Activated CD8-positive, alpha-beta memory T cell treated with anti-CD3 and anti-CD28 coated beads, Interleukin-2, amount 50 U/mL, for 1 hour (primary cell): ENCODE results near the gene ASIC3.
A peak's percentile ranks its signal among the peaks of the same experiment; 100 is the strongest.
"Not testable (repeated sequence)": the region's sequence is repeated elsewhere in the genome, so short reads cannot be mapped to it uniquely, and the experiment has no call there.

Source experiments
- DNase-seq: peaks from one replicate; pipeline ENCODE4 v3.0.0-alpha.2; 2020; ENCODE audit errors: extremely low read depth

Gene ASIC3

DNA sequence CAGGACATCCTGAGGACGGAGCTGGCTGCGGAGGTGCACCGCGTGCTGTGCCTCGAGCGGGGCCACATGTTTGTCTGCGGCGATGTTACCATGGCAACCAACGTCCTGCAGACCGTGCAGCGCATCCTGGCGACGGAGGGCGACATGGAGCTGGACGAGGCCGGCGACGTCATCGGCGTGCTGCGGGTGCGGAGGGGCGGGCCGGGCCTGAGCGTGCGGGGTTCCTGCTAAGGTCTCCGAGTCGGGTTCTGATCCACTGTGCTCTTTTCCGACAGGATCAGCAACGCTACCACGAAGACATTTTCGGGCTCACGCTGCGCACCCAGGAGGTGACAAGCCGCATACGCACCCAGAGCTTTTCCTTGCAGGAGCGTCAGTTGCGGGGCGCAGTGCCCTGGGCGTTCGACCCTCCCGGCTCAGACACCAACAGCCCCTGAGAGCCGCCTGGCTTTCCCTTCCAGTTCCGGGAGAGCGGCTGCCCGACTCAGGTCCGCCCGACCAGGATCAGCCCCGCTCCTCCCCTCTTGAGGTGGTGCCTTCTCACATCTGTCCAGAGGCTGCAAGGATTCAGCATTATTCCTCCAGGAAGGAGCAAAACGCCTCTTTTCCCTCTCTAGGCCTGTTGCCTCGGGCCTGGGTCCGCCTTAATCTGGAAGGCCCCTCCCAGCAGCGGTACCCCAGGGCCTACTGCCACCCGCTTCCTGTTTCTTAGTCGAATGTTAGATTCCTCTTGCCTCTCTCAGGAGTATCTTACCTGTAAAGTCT lies 34.4 kb upstream of the ASIC3 start:
- DNase-seq = peak; percentile 89

DNA sequence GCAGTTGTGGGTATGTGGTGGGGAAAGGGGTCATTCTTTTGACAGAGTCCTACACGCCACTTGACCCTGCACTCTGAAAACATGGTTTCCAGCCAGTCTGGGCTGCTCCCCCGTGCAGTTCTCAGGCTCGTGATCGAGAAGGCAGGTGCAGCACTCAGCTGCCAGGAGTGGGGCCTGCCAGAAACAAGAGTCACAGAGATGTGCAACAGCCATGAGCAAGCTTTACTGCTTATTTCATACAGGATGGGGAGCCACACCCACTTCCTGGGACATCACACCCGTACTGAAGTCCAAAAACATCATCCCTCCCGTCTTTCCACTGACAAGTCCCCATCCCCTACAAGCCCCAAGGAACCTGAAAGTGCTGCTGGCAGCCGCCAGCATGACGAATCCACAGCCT lies 33.4 kb upstream of the ASIC3 start:
- no peak for DNase-seq

DNA sequence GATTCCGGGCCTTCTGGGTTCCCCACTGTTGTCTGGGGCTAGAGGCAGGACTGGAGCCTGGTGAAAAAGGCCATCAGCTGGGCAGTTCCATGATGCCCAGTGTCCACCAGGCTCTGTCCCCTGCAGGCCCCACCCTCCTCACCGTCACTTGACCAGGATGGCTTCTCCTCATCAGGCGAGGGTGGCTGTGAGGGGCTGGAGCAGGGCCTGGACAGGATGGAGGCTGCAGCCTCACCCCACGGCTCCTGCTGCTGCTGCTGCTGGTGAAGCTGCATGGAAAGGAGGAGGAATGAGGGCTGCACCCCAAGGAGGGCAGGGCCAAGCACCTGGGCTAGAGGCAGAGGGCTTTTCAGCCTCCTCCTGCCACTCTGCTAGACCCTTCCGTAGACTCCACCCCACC lies 32.4 kb upstream of the ASIC3 start:
- no peak for DNase-seq

DNA sequence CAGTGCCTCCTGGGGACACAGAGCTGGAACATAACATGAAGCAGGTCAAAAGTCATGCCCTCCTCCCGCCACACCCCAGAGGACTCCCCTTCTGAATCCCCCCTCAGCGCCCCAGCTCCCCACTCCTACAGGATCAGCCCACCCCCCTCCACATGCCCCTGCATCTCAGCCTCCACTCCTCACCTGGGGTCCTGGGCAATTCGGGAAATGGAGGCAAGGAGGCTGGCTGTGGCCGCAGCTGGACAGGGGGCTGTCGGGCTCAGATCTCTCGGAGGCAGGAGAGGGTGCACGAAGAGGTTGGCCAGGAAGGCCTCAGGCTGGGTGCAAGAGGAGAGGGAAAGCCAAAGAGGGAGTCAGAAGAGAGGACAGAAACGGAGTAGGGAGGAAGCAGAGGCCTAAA lies 31.8 kb upstream of the ASIC3 start:
- DNase-seq = no peak

DNA sequence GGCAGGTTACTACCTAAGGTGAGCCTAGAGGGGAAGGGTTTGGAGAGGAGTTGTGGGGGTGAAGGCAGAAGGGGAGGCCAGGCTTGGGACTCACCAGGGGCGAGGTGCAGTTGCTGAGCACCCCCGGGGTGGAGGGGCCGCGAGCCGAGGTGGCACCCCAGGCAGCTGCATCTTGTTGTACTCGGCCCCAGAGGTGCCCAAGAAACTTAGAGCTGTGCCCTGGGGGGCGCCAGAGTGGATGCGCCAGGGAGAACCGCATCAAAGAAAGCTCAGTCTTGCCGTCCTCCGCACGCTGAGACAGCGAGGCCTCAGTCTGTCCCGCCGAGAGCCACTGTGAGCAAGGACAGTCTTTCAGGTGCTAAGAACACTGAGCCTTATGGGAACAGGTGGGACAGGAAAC lies 31.4 kb upstream of the ASIC3 start:
- DNase-seq = no peak

DNA sequence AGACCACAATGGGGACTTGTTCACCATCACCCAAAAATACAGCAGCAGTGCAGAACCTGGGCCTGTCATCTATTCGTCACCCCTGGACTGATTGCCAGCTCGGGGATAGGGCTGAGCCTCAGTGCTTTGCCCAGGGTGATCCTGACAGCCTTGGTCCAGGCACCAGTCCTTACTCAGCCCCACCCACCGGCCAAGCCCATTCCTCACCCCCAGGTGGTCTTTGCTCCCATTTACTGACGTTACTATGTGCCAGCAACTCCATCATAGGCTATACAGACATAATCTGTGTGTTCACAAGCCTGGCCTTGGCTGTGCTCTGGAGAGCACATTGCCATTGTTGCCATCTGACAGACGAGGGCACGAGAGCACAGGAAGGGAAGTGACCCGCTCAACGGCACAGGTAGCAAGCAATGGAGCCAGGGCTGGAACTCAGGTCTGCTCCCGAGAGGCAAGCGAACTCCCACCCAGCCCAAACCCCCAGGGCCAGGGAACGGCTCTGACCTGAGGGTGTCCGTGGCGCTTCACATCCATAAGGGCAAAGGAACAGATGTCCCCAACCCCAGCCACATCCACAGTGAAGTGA lies 30.9 kb upstream of the ASIC3 start:
- DNase-seq = no peak

DNA sequence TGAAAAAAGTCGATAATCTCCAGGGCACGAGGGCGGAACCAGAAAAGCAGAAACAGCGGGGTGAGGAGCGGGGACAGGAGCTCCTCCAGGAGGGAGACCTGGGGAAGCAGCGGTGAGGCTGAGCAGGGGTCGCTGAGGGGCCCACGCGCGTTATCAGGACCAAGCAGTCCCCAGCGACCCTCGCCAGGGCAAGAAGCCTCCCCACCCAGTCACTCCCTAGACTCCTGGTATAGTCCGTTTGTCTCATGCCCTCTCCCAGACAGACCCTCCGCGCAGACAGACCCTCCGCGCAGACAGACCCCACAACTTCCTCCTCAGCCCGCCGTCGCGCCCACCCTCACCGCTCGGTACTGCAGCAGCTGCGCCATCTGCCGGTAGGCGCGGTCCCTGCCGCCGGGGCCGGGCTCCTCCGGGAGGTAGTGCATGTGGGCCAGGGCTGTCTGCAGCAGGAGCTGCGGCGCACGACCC lies 30.3 kb upstream of the ASIC3 start:
- DNase-seq = no peak

DNA sequence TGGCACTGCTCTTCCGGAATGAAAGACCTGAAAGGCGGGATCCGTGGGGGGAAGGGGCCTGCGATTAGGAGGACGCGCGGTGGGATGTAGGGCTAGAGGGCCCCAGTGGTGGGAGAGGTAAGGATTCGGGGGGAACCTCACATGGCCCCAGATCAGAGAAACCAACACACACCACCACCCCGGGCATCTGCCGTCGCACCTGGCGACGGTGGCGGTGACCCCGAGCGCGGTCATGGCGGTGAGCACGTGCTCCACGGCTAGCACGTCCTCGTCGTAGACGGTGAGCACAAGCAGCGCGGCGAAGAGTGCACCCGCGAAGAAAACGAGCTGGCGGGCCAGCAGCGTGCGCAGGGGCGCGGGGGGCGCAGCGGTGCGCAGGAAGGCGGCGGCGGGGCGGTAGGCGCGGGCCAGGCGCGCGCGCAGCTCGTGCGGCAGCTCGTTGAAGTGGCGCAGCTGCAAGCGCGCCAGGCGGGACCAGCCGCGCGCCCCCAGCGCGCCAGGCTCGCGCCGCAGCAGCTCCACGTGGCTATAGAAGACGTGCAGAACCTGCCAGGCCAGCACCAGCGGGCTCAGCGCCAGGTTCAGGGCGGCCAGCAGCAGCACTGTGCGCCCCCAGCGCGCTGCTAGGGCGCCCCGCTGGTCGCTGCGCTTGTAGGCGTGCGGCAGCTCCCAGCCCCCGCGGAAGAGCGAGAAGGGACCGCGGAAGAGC lies 29.8 kb upstream of the ASIC3 start:
- no peak for DNase-seq

DNA sequence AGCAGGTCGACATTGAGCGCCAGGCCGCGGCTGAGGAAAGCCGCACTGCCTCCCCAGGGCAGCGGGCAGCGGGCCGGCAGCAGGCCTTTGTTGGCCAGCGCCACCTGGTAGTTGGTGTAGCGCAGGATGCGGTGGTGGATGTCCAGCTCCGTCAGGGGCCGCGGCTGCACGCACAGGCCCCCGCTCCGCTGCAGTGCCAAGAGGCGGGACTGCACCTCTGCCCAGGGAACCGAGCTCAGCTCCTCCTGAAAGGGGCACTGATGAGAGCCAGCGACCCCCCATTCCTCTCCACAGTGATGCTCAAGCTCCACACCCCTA lies 29.2 kb upstream of the ASIC3 start:
- no peak for DNase-seq

DNA sequence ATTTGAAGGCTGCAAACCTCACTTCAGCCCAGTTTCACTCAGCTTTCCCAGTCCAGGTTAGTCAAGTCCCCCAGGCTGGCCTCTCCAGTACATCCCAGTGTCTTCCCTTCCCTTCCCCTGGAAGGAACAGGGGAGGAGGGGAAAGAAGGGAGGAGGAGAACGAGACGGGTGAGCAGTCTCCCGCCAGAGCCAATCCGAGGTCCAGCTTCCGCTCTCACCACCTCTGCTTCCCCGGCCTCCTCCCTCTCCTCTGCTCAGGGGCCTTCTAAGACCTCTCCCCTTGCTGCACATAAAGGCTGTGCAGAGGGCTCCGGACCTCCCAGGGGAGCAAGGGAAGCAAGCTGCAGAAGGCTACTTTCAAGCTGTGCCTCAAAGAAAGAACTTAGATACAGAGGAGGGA lies 28.1 kb upstream of the ASIC3 start:
- DNase-seq = no peak

DNA sequence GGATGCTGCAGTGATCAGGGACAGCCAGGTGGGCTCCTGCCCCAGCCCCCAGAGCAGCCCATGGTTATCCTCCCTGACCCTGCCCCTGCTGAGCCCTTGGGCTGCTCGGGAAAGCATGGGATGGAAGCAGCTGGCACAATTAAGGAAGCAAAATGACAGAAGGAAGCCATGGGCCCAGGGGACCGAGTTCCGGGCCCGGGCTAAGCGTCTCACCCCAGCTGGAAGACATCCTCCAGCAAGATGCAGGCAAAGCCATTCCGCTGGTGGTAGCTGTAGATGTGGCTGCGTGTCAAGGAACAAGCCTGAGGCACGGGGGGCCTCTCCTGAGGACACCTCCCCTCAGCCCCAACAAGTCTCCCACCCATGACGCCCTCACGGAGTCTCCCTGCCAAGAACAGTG lies 25.1 kb upstream of the ASIC3 start:
- no peak for DNase-seq

DNA sequence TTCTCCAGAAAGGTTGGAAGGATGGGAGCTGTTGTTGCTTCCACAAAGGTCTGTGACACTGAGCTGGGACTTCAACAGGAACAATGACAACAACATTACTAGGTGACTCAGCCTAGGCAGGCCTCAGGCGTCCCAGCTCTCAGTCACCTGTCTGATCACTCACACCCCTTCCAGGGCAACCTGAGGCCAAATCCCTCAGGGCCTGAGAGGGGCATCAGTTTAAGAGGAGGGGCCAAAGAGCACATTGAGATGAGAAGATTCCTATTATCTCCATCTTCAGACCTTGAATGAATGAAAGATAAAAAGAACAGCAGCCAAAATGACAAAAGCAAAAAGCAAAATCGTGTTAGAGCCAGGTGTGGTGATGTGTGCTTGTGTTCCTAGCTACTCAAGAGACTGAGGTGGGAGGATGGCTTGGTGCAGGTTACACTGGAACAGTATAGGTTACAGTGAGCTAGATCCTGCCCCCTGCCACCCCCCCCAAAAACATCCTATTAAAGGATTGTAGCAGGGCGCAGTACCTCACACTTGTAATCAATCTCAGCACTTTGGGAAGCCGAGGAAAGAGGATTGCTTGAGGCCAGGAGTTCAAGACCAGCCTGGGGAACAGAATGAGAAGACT lies 23.8 kb upstream of the ASIC3 start, which contains the start of gene ATG9B:
TSS of gene ATG9B (minus strand) at position 60 of the 622 bp plus-strand sequence. CDS start 71 bp downstream, outside the sequence.
- DNase-seq = no peak

DNA sequence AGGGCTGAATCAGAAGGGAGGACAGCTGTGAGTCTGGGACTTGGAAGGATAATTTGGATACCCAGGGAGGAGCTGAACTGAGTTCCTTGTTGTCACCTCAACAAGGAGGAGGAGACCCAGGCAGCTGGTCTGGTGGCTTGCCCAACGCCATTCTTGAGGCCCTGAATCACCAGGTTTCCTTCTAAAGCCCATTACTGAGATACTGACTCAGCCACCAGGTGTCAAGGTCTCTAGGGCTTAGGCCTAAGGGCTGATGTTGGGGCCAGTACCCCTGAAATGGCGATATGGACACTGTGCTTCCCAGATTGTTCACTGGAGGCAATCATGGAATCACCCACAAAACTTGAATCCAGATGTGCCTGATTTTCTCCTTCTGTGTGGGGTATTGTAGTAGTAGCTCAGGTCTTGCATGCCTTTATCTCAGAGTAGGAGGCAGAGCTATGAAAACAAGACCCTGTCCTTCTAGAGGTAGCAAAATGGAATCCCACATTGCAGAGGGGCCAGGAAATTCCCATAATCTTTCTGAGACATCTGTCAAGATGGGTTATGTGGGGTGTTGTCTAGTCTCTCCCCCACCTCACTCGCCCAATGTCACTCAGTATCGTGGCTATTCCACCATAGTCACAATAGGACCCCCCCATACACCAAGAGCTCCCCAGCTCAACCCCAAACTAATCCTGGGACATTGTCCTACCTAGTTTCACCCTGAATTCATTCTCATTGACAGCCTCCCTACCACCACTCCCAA lies 22.2 kb upstream of the ASIC3 start:
- no peak for DNase-seq

DNA sequence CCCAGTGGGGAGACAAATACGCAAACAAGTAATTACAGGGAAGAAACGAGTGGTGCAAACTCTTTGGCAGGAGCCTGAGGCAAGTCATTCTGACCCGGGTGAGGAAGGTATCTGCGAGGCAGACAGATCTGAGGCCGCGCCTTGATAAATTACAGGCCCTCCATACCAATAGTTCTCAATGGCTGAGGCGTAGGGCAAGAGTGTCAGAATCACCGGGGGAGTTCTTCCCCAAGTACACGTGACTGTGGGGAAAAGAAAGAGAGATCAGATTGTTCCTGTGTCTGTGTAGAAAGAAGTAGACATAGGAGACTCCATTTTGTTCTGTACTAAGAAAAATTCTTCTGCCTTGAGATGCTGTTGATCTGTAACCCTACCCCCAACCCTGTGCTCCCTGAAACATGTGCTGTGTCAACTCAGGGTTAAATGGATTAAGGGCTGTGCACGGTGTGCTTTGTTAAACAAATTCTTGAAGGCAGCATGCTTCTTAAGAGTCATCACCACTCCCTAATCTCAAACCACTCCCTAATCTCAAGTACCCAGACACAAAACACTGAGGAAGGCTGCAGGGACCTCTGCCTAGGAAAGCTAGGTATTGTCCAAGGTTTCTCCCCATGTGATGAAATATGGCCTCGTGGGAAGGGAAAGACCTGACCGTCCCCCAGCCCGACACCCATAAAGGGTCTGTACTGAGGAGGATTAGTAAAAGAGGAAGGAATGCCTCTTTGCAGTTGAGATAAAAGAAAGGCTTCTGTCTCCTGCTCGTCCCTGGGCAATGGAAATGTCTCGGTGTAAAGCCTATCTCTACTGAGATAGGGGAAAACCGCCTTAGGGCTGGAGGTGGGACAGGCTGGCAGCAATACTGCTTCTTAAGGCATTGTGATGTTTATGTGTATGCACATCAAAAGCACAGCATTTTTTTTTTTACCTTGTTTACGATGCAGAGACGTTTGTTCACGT lies 21.3 kb upstream of the ASIC3 start:
- not testable (repeated sequence) for DNase-seq

DNA sequence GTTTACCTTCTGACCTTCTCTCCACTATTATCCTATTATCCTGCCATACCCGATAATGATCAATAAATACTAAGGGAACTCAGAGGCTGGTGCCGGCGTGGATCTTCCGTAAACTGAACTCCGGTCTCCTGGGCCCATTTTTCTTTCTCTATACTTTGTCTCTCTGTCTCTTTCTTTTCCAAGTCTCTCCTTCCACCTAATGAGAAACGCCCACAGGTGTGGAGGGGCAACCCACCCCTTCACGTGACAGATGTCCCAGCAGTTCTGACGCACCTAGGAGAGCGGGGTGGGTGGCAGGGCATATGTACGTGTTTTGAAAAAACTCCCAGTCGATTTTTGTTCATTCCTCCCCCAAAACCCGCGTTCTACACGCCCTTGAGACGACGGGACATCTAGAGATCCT lies 20.6 kb upstream of the ASIC3 start:
- not testable (repeated sequence) for DNase-seq

DNA sequence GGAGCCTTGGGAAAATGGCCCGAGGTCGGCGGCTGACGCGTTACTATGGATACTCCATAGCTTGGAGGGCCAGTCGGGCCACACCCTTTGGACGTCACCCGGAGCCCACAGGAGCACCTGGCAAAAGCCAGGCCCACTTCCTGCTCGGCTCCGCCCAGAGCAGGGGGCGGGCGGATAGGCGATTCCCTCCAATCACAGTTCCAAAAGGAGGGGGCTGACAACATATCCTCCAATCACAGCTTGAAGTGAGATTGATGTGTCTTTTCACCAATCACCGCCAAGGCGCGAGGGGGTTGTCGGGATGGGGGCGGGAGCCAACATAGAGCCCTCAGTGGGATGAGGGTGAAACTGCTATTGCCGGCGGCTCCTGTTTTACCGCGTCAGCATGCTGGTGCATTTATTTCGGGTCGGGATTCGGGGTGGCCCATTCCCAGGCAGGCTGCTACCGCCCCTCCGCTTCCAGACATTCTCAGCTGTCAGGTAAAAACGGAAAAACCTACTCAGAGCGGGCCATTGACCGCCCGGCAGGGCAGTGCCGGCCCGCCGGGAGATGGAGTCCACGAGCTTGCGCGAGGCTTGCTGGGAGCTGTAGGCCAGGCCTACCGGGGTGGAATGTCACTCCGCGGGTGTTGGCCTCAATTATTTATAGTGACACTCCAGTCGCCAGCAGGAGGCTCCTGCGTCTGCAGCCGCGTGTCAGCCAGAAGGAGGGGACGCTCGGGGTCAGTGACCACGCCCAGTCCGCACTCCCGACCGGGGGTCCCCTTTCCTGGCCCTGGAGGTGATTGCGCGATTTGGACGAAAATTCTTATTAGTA lies 20.0 kb upstream of the ASIC3 start, which contains the start of gene ABCB8:
TSS of gene ABCB8 (plus strand) at position 320 of the 817 bp plus-strand sequence. CDS start at position 386, 66 bp downstream.
- peak; percentile 95 for DNase-seq

DNA sequence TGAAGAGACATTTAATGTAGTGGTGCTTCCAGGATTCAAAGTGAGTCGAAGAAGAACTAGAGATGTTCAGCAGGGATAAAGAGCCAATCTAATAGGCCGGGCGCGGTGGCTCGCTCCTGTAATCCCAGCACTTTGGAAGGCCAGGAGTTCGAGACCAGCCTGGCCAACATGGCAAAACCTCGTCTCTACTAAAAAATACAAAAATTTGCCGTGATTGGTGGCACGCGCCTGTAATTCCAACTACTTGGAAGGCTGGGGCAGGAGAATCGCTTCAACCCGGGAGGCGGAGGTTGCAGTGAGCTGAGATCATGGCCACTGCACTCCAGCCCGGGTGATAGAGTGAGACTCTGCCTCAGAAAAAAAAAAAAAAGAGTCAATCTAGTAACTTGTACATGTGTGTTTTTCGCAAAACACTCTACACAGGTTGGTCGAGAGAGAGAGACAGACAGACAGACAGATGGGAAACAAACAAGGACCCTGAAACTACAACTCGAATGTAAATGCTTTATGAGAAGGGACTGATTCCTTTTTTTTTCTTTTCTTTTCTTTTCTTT lies 19.3 kb upstream of the ASIC3 start:
- no peak for DNase-seq

DNA sequence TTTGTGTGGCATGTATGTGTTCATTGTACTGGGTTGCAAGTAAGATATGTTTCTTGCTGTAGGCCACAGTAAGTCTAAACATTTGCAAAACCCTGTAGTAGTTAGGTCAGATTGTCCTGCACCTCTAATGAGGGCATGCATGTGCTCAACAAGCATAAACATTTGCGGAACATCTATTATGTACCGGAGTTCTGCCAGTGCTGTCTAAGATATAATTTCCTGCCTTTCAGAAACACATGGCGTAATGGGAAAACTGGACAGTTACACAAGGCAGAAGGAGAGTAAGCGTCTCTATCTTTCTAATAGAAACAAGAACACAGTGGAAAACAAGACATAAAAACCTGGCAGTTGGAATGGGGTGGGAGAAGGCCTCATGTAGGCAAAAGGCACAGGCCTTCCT lies 17.3 kb upstream of the ASIC3 start:
- no peak for DNase-seq
